GM12878 (cell line): ENCODE data around the gene SMARCAD1. TPM values are rescaled to one million over a fixed set of nuclear protein-coding genes. Genes with fewer than 3 reads are reported as not detected.
"Not testable (repeated sequence)": the region's sequence is repeated elsewhere in the genome, so short reads cannot be mapped to it uniquely, and the experiment has no call there.

Experiments
- ATAC-seq: fragments of 200-7000 bp; cut with Tn5 transposase; 3 replicates; pipeline ENCODE4 v1.9.1; 2020; ENCODE audit warnings: mild to moderate bottlenecking, moderate library complexity
- BruUV-seq: library from RNA; stranded (reverse); fragments of 400-500 nt; replicated peaks from 2 replicates; lab custom pipeline; 2021; lab: Mats Ljungman, UMichigan
- CTCF ChIA-PET: fragments of 300-600 bp; sonication (Branson Sonifier 250); formaldehyde crosslinking; extraction: SDS; loops from one replicate; lab custom pipeline; 2021; ENCODE audit warnings: inconsistent platforms; lab: Yijun Ruan, JAX
- POLR2A ChIA-PET: fragments of 350-600 bp; formaldehyde crosslinking; extraction: SDS; loops from one replicate; lab custom pipeline; 2021; ENCODE audit warnings: inconsistent platforms; lab: Charles Lee
- RAD21 ChIA-PET: fragments of 300-600 bp; sonication (Branson Sonifier 250); formaldehyde crosslinking; loops from one replicate; lab custom pipeline; 2023; ENCODE audit warnings: antibody characterized with exemption; ENCODE audit not compliant: unreplicated experiment; lab: Charles Lee
- SMC1A ChIA-PET: fragments of 300-600 bp; sonication (Branson Sonifier 250); formaldehyde crosslinking; loops from one replicate; lab custom pipeline; 2023; ENCODE audit not compliant: unreplicated experiment, uncharacterized antibody; lab: Charles Lee
- DNase-seq: peaks from one replicate; pipeline ENCODE4 v3.0.0-alpha.2; 2011; ENCODE audit warnings: low read depth, low spot score
- FAIRE-seq: peaks from 3 replicates; lab custom pipeline; 2011; peaks lifted over from hg19 to GRCh38; lab: Jason Lieb, UNC
- H2AFZ ChIP-seq: 2 replicates; pipeline ENCODE4 v1.6.0; 2011; ENCODE audit warnings: low read depth, low read length, control low read depth; ENCODE audit not compliant: control insufficient read depth
- H3K27ac ChIP-seq: 2 replicates; pipeline ENCODE4 v1.5.1; 2011; ENCODE audit warnings: control low read depth; ENCODE audit not compliant: control insufficient read depth, insufficient read depth
- H3K27me3 ChIP-seq, 2 experiments: replicated peaks in 1 of 2; 2 replicates each; pipeline versions ENCODE4 v1.6.0 to v1.6.1; 2011; ENCODE audit warnings: low read length in 1 of 2; ENCODE audit not compliant: control insufficient read depth in 2 of 2, insufficient read depth in 2 of 2
- H3K36me3 ChIP-seq, 2 experiments: 2 replicates each; pipeline ENCODE4 v1.5.1; 2011; ENCODE audit warnings: low read length in 1 of 2; ENCODE audit not compliant: control insufficient read depth in 2 of 2, insufficient read depth in 2 of 2
- H3K4me1 ChIP-seq: 2 replicates; pipeline ENCODE4 v1.6.1; 2011; ENCODE audit warnings: mild to moderate bottlenecking, low read length, moderate library complexity, mixed read lengths; ENCODE audit not compliant: control insufficient read depth, insufficient read depth
- H3K4me2 ChIP-seq: 2 replicates; pipeline ENCODE4 v1.6.0; 2011; ENCODE audit warnings: control low read depth; ENCODE audit not compliant: control insufficient read depth, insufficient read depth
- H3K4me3 ChIP-seq: fragments of 200-600 bp; sonication (generic); 2 replicates; pipeline ENCODE4 v1.5.1; 2016
- H3K79me2 ChIP-seq: 2 replicates; pipeline ENCODE4 v1.6.0; 2011; ENCODE audit warnings: low read length; ENCODE audit not compliant: control insufficient read depth, insufficient read depth
- H3K9ac ChIP-seq: 2 replicates; pipeline ENCODE4 v1.8.0; 2011; ENCODE audit warnings: low read length, control low read depth, mixed read lengths; ENCODE audit not compliant: control insufficient read depth, insufficient read depth
- H3K9me3 ChIP-seq: replicated peaks from 3 replicates; pipeline ENCODE4 v1.5.1; 2011; ENCODE audit warnings: mild to moderate bottlenecking, low read length; ENCODE audit not compliant: control insufficient read depth, insufficient read depth
- H4K20me1 ChIP-seq: 2 replicates; pipeline ENCODE4 v1.6.0; 2011; ENCODE audit not compliant: control insufficient read depth, insufficient read depth
- CHD1 ChIP-seq: IDR thresholded peaks from 2 replicates; pipeline ENCODE4 v1.6.1; 2012; ENCODE audit warnings: low read depth, low read length, improper control_type of control experiment
- MEF2A ChIP-seq: IDR thresholded peaks from 2 replicates; pipeline ENCODE4 v1.6.1; 2011; ENCODE audit warnings: low read depth, mild to moderate bottlenecking, low read length, moderate library complexity; ENCODE audit not compliant: insufficient read depth
- SUZ12 ChIP-seq: fragments of 200-600 bp; sonication (generic); IDR thresholded peaks from one replicate; pipeline ENCODE4 v1.6.1; 2018; ENCODE audit warnings: antibody characterized with exemption, mild to moderate bottlenecking; ENCODE audit not compliant: unreplicated experiment
- ZBED1 ChIP-seq: IDR thresholded peaks from 2 replicates; pipeline ENCODE4 v1.6.1; 2016; ENCODE audit warnings: borderline replicate concordance
- WGBS: methylation state at CpG from one replicate; pipeline ENCODE4 v1.1.6; 2016; ENCODE audit warnings: low lambda C conversion rate; ENCODE audit not compliant: insufficient replicate concordance, insufficient coverage; ENCODE audit errors: missing lambda C conversion rate; 5-methylcytosine and 5-hydroxymethylcytosine counted together
- in situ Hi-C: fragments of 300-500 bp; cut with MboI; formaldehyde crosslinking; loops from 9 replicates; pipeline ENCODE4 v1.14.3; 2018; ENCODE audit warnings: mixed read lengths
- intact Hi-C: fragments of 100-400 bp; cut with micrococcal nuclease; formaldehyde crosslinking; loops from one replicate; pipeline ENCODE4 v1.14.2; 2022; ENCODE audit not compliant: unreplicated experiment
- polyA plus RNA-seq, 11 experiments: library from polyadenylated mRNA; depleted of rRNA in 4 of 11; unstranded in 6 of 11; stranded (reverse) in 5 of 11; fragments of >200 nt; fragmentation: Nextera tagmentation in 4 of 11; fragmentation: Illumina TruSeq in 1 of 11; extraction: Ambion mirVana in 4 of 11; extraction: Trizol in 1 of 11; gene quantifications; 1 replicate in 1 of 11; 2 replicates in 10 of 11; pipeline versions ENCODE4 v1.2.1 to v1.2.3, GENCODE V29; 2011 to 2016; ENCODE audit warnings: inconsistent platforms in 2 of 11, missing spikeins in 2 of 11, low read depth in 1 of 11
- total RNA-seq, 4 experiments: library from RNA; depleted of rRNA in 3 of 4; stranded (reverse); fragments of >200 nt in 3 of 4; fragmentation: Illumina TruSeq in 1 of 4; extraction: Trizol in 1 of 4; gene quantifications; 2 replicates each; pipeline versions ENCODE4 v1.2.1 to v1.2.3, GENCODE V29; 2013 to 2021

The SMARCAD1 gene
- total and polyA plus RNA-seq, 10 of the 15 experiments (the other 5 are each of a cell fraction or from before 2014, with no cell fraction given): 7.6 to 41.2 (median 27.7) TPM

- TF ChIP-seq MEF2A: no peak
- TF ChIP-seq ZBED1: no peak
- TF ChIP-seq CHD1: no peak
- TF ChIP-seq SUZ12: no peak
- TF ChIP-seq, all 136 proteins: peak for 0
These were observed 82.6 kb downstream of the SMARCAD1 start (continued) for GRCh38 chr4:94290245-94290644.

DNA sequence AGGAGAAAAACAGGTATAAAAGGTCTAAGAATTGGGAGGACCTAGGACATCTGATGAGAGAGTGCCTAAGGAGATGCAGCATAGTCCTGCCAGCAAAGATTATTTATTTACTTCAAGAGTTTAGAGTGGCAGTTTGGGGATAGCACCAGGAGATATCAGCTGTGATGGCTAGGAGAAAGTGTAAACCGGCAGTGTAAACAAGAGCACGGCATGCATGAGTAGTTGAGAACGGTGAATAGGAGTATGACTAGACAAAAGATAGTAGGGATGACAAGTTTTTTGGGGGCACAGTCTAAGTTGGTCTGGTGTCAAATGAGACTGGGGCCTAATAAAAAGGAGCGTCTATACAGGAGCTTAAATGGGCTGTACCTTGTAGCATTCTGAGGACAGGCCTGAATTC is 86.3 kb downstream of the SMARCAD1 start:
- DNase-seq, BruUV-seq, FAIRE-seq, H3K36me3 ChIP-seq, SMC1A ChIA-PET, H3K9me3 ChIP-seq, CTCF ChIA-PET, RAD21 ChIA-PET, H3K4me2 ChIP-seq, POLR2A ChIA-PET, intact Hi-C loops, H3K9ac ChIP-seq, ATAC-seq, H3K4me1 ChIP-seq, in situ Hi-C loops, H3K79me2 ChIP-seq, H2AFZ ChIP-seq, H3K27me3 ChIP-seq, H4K20me1 ChIP-seq, H3K27ac ChIP-seq, H3K4me3 ChIP-seq: not testable (repeated sequence)
- 94% methylated on average over 4 of the region's 4 CpGs for WGBS

DNA sequence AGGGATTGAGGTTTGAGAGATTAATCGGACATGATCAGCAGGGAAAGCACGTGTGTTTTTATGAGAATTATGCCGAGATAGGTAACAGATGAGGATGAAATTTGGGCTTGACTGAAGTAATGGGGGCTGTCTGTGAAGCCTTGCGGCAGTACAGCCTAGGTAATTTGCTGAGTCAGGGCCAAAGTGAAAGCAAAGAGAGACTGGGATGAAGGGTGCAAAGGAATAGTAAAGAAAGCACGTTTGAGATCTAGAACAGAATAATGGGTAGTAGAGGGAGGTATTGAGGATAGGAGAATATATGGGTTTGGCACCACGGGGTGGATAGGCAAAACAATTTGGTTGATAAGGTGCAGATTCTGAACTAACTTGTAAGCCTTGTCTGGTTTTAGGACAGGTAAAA is 87.8 kb downstream of the SMARCAD1 start:
- 52% methylated on average over 5 of the region's 6 CpGs for WGBS
- CTCF ChIA-PET, RAD21 ChIA-PET, SMC1A ChIA-PET, FAIRE-seq, BruUV-seq, H3K27ac ChIP-seq, in situ Hi-C loops, DNase-seq, ATAC-seq, H3K27me3 ChIP-seq, H3K4me1 ChIP-seq, H4K20me1 ChIP-seq, H3K9me3 ChIP-seq, H3K79me2 ChIP-seq, H3K4me3 ChIP-seq, intact Hi-C loops, H2AFZ ChIP-seq, POLR2A ChIA-PET, H3K36me3 ChIP-seq, H3K4me2 ChIP-seq, H3K9ac ChIP-seq: not testable (repeated sequence)
